Measurements from ENCODE around the gene SERPINC1. TPM values are rescaled to one million over a fixed set of nuclear protein-coding genes. Genes with fewer than 3 reads are reported as not detected.
"Not testable (repeated sequence)": the region's sequence is repeated elsewhere in the genome, so short reads cannot be mapped to it uniquely, and the experiment has no call there.

Gene SERPINC1
- total RNA-seq, 6 donors from 2014 or later: 0.26 to 1.5 TPM; not detected in 4

DNA sequence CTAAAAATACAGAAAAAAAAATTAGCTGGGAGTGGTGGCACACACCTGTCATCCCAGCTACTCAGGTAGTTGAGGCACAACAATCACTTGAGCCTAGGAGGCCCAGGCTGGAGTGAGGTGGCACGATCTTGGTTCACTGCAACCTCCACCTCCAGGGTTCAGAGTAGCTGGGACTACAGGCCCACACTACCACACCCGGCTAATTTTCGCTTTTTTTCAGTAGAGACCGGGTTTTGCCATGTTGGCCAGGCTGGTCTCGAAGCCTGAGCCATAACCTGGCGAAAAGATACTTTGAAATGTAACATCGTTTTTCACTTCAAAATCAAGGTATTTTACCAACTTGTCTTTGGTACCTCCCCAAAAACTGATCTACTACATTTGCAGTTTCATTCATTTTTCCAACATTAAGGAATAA lies 55.4 kb downstream of the SERPINC1 start:
- no peak overlapping the region for H3K27ac ChIP-seq
- ATAC-seq (ENCODE audit: low FRiP score in 2 of 2): no peak
- TF ChIP-seq POLR2AphosphoS5 (IDR thresholded peaks at IDR 0.05) (no peak), EP300 (IDR thresholded peaks at IDR 0.05) (no peak), POLR2A (IDR thresholded peaks at IDR 0.05) (no peak)
- TF ChIP-seq, protein P1, sequence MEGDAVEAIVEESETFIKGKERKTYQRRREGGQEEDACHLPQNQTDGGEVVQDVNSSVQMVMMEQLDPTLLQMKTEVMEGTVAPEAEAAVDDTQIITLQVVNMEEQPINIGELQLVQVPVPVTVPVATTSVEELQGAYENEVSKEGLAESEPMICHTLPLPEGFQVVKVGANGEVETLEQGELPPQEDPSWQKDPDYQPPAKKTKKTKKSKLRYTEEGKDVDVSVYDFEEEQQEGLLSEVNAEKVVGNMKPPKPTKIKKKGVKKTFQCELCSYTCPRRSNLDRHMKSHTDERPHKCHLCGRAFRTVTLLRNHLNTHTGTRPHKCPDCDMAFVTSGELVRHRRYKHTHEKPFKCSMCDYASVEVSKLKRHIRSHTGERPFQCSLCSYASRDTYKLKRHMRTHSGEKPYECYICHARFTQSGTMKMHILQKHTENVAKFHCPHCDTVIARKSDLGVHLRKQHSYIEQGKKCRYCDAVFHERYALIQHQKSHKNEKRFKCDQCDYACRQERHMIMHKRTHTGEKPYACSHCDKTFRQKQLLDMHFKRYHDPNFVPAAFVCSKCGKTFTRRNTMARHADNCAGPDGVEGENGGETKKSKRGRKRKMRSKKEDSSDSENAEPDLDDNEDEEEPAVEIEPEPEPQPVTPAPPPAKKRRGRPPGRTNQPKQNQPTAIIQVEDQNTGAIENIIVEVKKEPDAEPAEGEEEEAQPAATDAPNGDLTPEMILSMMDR (IDR thresholded peaks at IDR 0.05): no peak

DNA sequence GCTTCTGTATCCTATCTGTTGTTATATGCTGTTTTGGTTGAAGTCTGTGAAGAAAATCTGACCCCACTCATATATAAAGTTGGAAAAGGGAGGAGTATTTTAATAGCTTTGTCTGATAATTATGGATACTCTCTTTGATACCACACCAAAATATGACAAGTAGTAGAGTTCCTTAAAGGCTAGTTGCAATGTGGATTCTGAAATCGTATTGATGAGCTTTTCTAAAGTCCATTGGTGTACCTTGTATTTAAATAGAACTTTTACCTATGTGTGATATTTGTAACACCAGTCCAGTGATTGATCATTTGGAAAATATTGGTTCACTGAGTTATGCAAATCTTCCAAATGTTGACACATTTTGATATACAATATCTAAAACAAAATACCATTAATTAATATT lies 57.1 kb downstream of the SERPINC1 start:
- DNase-seq (no peak), ATAC-seq (ENCODE audit: low FRiP score in 2 of 2) (no peak)
- no peak for TF ChIP-seq POLR2AphosphoS5 (IDR thresholded peaks at IDR 0.05)
- no peak for TF ChIP-seq EP300 (IDR thresholded peaks at IDR 0.05)
- no peak for TF ChIP-seq POLR2A (IDR thresholded peaks at IDR 0.05)
- TF ChIP-seq, protein P1 (IDR thresholded peaks at IDR 0.05): no peak
- Histone ChIP-seq H3K36me3 (peaks cover 15 to 95% (median 33%) of the 10 kb centered on the region in 4 donors), H3K4me3 (no peak overlapping the region), H3K27ac (no peak overlapping the region), H3K9me3 (no peaks in the 10 kb centered on the region), H3K4me1 (peaks cover 0 to 7% (median 4%) of the 10 kb centered on the region in 4 donors), H3K27me3 (no peaks in the 10 kb centered on the region)
- WGBS, 2 donors: 83 to 94% methylated on average over 1 of the region's 1 CpG

More for the DNA sequence above, 55.4 kb downstream of the SERPINC1 start:
- 93 to 97% methylated on average over 7 of the region's 7 CpGs for WGBS, 2 donors
- Histone ChIP-seq H3K27me3 (no peaks in the 10 kb centered on the region), H3K36me3 (peaks cover 15 to 99% (median 34%) of the 10 kb centered on the region in 4 donors), H3K4me1 (peaks cover 11 to 20% (median 17%) of the 10 kb centered on the region in 4 donors), H3K9me3 (no peaks in the 10 kb centered on the region), H3K4me3 (no peak overlapping the region)
- DNase-seq: no peak

DNA sequence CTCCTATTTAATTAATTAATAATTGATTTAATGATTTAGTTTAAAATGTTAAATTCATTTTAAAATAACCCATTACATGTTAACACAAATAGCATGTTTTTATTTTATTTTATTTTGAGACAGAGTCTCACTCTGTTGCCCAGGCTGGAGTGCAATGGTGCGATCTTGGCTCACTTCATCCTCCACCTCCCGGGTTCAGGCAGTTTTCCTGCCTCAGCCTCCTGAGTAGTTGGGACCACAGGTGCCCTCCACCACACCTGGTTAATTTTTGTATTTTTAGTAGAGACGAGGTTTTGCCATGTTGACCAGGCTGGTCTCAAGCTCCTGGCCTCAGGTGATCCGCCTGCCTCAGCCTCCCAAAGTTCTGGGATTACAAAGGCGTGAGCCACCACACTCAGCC lies 57.6 kb downstream of the SERPINC1 start:
- H3K36me3 ChIP-seq: peaks cover 15 to 95% (median 28%) of the 10 kb centered on the region in 4 donors
- H3K27ac ChIP-seq; ATAC-seq (ENCODE audit: low FRiP score in 2 of 2); H3K4me1 ChIP-seq; H3K27me3 ChIP-seq; DNase-seq; H3K9me3 ChIP-seq; H3K4me3 ChIP-seq: not testable (repeated sequence)
- 96 to 97% methylated on average over 5 of the region's 5 CpGs for WGBS, 2 donors

DNA sequence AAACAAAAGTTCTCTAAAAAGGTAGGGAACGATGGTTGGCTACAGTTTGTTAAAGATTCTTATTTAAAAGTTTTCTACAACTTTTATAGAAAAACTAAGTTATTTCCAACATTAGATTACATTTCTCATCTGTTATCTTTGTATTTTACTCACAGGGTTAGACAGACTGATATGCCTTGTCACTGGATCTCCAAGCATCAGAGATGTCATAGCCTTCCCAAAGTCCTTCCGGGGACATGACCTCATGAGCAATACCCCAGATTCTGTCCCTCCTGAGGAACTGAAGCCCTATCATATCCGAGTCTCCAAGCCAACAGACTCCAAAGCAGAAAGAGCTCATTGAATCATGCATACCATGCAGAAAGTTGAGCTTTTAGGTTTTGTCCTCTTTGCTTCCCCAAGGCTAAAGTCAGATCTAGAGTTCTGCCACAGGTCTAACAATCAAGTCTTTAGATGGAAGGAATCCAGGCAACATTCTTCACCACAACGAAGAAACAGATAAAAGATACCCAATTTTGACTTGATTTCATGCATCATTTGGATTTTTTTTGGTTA lies 59.7 kb downstream of the SERPINC1 start:
- no peaks in the 10 kb centered on the region for H3K9me3 ChIP-seq
- no peak overlapping the region for H3K27ac ChIP-seq
- ATAC-seq (ENCODE audit: low FRiP score in 2 of 2): no peak
- no peaks in the 10 kb centered on the region for H3K27me3 ChIP-seq
- no peak overlapping the region for H3K4me3 ChIP-seq
- TF ChIP-seq EP300 (IDR thresholded peaks at IDR 0.05) (no peak), POLR2AphosphoS5 (IDR thresholded peaks at IDR 0.05) (no peak), POLR2A (IDR thresholded peaks at IDR 0.05) (no peak)
- TF ChIP-seq, protein P1 (IDR thresholded peaks at IDR 0.05): no peak
- no peak for DNase-seq
- H3K4me1 ChIP-seq: peaks cover 0 to 12% (median 10%) of the 10 kb centered on the region in 4 donors
- peaks cover 0 to 82% (median 10%) of the 10 kb centered on the region in 4 donors for H3K36me3 ChIP-seq
- 91 to 93% methylated on average over 4 of the region's 4 CpGs for WGBS, 2 donors

DNA sequence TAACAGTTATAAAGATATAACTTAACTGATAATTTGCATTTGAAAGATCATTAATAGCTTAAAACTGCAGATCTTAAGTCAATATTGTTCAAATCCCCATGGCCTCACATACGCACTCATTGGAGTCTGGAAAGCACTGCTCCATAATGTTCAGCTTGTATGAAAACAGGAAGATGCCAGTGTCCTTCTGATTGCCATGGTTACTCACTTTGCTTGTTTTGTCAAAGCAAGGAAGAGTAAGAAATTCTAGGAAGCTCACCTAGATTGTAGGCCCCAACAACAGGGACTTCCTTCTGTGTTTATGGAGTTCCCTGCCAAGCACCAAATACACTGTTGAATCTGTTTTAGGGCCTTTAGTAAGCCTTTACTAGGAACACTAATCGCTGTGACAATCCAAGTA lies 60.2 kb downstream of the SERPINC1 start:
- no peak overlapping the region for H3K27ac ChIP-seq
- H3K36me3 ChIP-seq: peaks cover 0 to 77% (median 7%) of the 10 kb centered on the region in 4 donors

More for the DNA sequence above, 60.2 kb downstream of the SERPINC1 start:
- no peak for TF ChIP-seq POLR2A (IDR thresholded peaks at IDR 0.05)
- no peak for TF ChIP-seq EP300 (IDR thresholded peaks at IDR 0.05)
- TF ChIP-seq, protein P1 (IDR thresholded peaks at IDR 0.05): no peak
- TF ChIP-seq POLR2AphosphoS5 (IDR thresholded peaks at IDR 0.05): no peak
- DNase-seq: no peak
- Histone ChIP-seq H3K4me3 (no peak overlapping the region), H3K4me1 (peaks cover 0 to 15% (median 14%) of the 10 kb centered on the region in 4 donors), H3K27me3 (no peaks in the 10 kb centered on the region), H3K9me3 (no peaks in the 10 kb centered on the region)
- ATAC-seq (ENCODE audit: low FRiP score in 2 of 2): no peak
- 95 to 96% methylated on average over 2 of the region's 2 CpGs for WGBS, 2 donors

All from upper lobe of left lung (tissue), 6 donors.